Effector memory CD4-positive, alpha-beta T cell (primary cell): Measurements from ENCODE around the gene GAD2.
"Not testable (repeated sequence)": the region's sequence is repeated elsewhere in the genome, so short reads cannot be mapped to it uniquely, and the experiment has no call there.

Source experiments
- DNase-seq, 3 donors: peaks; one replicate each; pipeline ENCODE4 v3.0.0-alpha.2; 2020
- H3K27ac ChIP-seq: 2 replicates; pipeline ENCODE4 v1.7.0; 2013; ENCODE audit warnings: mild to moderate bottlenecking, low read length, moderate library complexity; ENCODE audit not compliant: insufficient read depth, poor library complexity, severe bottlenecking
- H3K27me3 ChIP-seq: replicated peaks from 2 replicates; pipeline ENCODE4 v1.7.0; 2013; ENCODE audit warnings: mild to moderate bottlenecking, low read length; ENCODE audit not compliant: insufficient read depth, control insufficient read depth, poor library complexity, severe bottlenecking
- H3K36me3 ChIP-seq: 2 replicates; pipeline ENCODE4 v1.7.0; 2013; ENCODE audit warnings: mild to moderate bottlenecking, low read length, moderate library complexity; ENCODE audit not compliant: control insufficient read depth, insufficient read depth
- H3K4me1 ChIP-seq: 2 replicates; pipeline ENCODE4 v1.7.0; 2013; ENCODE audit warnings: low read length, mild to moderate bottlenecking; ENCODE audit not compliant: control insufficient read depth, insufficient read depth, poor library complexity, severe bottlenecking
- H3K4me3 ChIP-seq: 2 replicates; pipeline ENCODE4 v1.7.0; 2013; ENCODE audit warnings: low read length, low read depth, mild to moderate bottlenecking; ENCODE audit not compliant: insufficient read depth, poor library complexity, severe bottlenecking
- H3K9me3 ChIP-seq: 2 replicates; pipeline ENCODE4 v1.7.0; 2013; ENCODE audit warnings: mild to moderate bottlenecking, low read length, moderate library complexity; ENCODE audit not compliant: control insufficient read depth

GAD2 gene

DNA sequence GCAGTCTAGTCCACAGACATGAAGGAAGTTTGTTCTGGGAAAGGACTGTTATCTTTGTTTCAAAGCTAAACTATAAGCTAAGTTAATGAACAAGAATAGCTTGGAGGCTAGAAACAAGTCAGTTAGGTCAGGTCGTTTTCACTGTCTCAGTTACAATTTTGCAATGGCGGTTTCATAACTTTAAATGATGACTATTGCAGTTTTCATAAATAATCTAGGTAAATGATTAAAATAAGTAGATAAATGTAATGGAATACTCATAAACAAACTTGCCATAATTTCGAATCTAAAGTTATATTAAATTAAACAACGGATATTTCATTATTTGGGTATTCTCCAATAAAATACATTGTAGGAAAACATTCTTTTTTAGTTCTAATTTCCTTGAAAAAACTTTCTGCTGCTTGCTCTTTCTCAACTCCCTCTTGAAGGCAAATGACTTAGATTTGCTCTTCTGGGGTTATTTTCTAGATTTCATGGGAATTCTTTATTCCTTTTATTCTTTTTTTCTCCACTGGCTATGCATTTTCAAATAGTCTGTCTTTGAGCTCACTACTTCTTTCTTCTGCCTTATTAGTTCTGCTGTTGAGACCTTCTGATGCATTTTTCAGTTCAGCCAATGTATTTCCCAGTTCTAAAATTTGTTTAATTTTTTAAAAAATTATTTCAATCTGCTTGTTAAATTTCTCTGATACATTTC is 117.8 kb downstream of the GAD2 start:
- H3K27ac ChIP-seq, result no peak overlapping the region
- H3K9me3 ChIP-seq, result no peaks in the 10 kb centered on the region
- H3K4me3 ChIP-seq, result no peak overlapping the region
- H3K27me3 ChIP-seq, result no peaks in the 10 kb centered on the region
- no peaks in the 10 kb centered on the region for H3K4me1 ChIP-seq
- DNase-seq, result no peak
- no peaks in the 10 kb centered on the region for H3K36me3 ChIP-seq

DNA sequence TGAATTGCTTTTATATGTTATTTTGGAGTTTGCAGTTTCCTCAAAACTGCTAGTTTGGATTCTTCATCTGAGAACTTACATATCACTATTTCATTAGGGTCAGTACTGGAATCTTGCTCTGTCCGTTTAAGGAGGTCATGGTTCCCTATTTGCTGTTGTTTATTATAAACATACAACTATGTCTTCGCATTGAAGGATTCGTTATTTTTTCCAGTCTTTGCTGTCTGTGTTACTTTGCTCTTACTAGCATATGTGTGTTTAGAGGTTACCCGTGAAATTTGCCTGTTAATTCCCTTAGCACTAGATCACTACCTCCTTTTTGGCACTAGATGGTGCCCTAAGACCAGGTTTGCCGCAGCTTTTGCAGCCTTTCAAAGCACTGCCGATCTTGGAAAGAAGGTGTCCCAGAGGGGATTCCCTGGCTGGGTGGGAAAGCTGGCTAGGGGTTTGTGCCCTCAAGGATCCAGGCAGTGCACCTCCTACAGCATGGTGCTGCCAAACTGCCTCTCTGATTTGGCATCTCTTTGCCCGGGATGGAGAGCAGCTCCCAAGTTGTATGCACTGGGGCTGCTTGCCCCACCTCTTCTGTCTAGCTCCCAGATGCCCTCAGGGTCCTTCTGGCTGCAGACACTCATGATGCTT is 118.5 kb downstream of the GAD2 start:
- no peaks in the 10 kb centered on the region for H3K36me3 ChIP-seq
- peak overlapping the region; percentile 42 for H3K4me3 ChIP-seq
- no peaks in the 10 kb centered on the region for H3K4me1 ChIP-seq
- no peak overlapping the region for H3K27ac ChIP-seq
- DNase-seq, result peak; percentile 47 to 58 (median 47)
- no peaks in the 10 kb centered on the region for H3K9me3 ChIP-seq
- no peaks in the 10 kb centered on the region for H3K27me3 ChIP-seq

DNA sequence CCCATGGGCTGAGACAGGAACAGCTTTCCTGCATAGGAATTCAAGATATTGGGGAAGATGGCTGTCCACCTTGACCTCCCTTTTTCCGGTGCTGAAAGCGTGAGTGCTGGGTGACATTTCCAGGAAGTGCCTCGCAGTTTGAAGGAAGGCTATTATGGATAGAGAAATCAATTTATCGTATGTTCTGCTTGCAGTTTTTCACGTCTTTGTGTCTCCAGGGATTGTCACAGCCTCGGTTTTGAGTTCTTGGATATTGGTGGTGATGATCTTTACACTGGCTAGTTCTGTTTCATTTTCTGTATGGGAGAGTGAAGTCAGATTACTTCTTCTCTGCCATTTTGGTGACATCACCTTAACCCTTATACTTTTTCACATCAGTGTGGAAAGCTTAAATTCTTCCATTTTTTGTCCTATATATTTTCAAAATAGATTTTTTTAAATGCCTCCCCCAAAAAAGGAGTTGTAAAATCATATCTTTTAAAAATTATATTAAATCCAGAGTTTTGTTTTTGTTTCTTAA is 119.1 kb downstream of the GAD2 start:
- H3K9me3 ChIP-seq, result no peaks in the 10 kb centered on the region
- H3K27me3 ChIP-seq, result no peaks in the 10 kb centered on the region
- no peak for DNase-seq
- H3K36me3 ChIP-seq, result no peaks in the 10 kb centered on the region
- no peaks in the 10 kb centered on the region for H3K4me1 ChIP-seq
- H3K4me3 ChIP-seq, result peak overlapping the region; percentile 42
- H3K27ac ChIP-seq, result no peak overlapping the region

DNA sequence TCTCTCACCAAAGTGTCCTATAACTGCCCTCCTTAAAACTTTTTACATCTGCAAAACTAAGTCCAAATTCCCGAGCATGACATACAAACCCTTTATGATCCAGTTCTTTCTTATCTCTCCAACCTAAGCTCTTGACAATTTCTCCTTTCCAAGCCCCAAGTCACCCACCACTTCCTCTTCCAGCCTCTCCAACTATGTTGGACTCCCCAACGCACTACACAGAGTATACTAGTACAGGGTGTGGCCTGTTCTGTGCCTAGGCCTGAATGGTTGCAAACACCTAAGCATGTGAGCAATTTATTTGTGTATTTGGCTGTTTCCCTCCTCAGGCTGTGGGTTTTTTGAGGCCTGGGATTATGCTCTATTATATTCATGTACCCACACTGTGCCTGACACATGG is 120.4 kb downstream of the GAD2 start:
- H3K9me3 ChIP-seq, result no peaks in the 10 kb centered on the region
- no peaks in the 10 kb centered on the region for H3K27me3 ChIP-seq
- no peak overlapping the region for H3K4me3 ChIP-seq
- H3K36me3 ChIP-seq, result no peaks in the 10 kb centered on the region
- H3K4me1 ChIP-seq, result no peaks in the 10 kb centered on the region
- no peak for DNase-seq
- H3K27ac ChIP-seq, result no peak overlapping the region

DNA sequence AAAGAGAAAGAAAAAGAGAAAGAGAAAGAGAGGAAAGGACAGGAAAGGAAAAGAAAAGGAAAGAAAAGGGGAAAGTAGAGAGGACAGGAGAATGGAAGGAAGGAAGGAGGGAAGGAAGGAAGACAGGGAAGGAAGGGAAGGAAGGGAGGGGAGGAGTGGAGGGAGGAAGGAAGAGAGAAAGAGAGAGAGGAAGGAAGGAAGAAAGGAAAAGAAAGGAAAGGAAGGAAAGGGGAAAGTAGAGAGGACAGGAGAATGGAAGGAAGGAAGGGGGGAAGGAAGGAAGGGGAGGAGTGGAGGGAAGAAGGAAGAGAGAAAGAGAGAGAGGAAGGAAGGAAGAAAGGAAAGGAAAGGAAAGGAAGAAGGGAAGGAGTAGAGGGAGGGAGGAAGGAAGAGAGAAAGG is 125.1 kb downstream of the GAD2 start:
- no peaks in the 10 kb centered on the region for H3K36me3 ChIP-seq
- no peaks in the 10 kb centered on the region for H3K9me3 ChIP-seq
- no peak for DNase-seq
- no peaks in the 10 kb centered on the region for H3K4me1 ChIP-seq
- no peak overlapping the region for H3K27ac ChIP-seq
- H3K4me3 ChIP-seq, result no peak overlapping the region
- no peaks in the 10 kb centered on the region for H3K27me3 ChIP-seq

DNA sequence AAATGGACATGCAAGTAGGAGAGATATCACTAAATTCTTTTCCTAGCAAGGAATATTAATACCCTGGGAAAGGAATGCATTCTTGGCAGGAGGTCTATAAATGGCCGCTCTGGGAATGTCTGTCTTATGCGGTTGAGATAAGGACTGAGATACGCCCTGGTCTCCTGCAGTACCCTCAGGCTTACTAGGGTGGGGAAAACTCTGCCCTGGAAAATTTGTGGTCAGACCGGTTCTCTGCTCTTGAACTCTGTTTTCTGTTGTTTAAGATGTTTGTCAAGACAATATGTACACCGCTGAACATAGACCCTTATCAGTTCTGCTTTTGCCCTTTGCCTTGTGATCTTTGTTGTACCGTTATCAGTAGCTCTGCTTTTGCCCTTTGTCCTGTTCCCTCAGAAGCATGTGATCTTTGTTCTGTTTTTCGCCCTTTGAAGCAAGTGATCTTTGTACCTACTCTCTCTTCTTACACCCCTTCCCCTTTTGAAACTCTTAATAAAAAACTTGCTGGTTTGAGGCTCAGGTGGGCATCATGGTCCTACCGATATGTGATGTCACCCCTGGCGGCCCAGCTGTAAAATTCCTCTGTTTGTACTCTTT is 132.3 kb downstream of the GAD2 start:
- not testable (repeated sequence) for H3K27me3 ChIP-seq, H3K4me1 ChIP-seq, DNase-seq, H3K4me3 ChIP-seq, H3K9me3 ChIP-seq, H3K36me3 ChIP-seq, H3K27ac ChIP-seq
